Kidney (tissue), 14 donors: ENCODE results near the gene KIF26B. TPM values are rescaled to one million over a fixed set of nuclear protein-coding genes. Genes with fewer than 3 reads are reported as not detected.

ENCODE experiments used
- DNase-seq, 5 donors: peaks; one replicate each; pipeline ENCODE4 v3.0.0-alpha.2; 2013 to 2020
- FAIRE-seq: peaks from 2 replicates; lab custom pipeline; 2012; peaks lifted over from hg19 to GRCh38; lab: Jason Lieb, UNC
- H3K27ac ChIP-seq, 2 donors: one replicate each; pipeline ENCODE4 v1.7.0; 2013; ENCODE audit warnings: low read depth in 2 of 2, low read length in 2 of 2, inconsistent platforms in 1 of 2
- H3K27me3 ChIP-seq: one replicate; pipeline ENCODE4 v1.7.1; 2013; ENCODE audit warnings: low read length, inconsistent platforms; ENCODE audit not compliant: control insufficient read depth, insufficient read depth
- H3K36me3 ChIP-seq, 3 donors: one replicate each; pipeline versions ENCODE4 v1.7.0 to v1.7.1; 2013; ENCODE audit warnings: low read length in 3 of 3, control low read depth in 1 of 3, inconsistent platforms in 1 of 3; ENCODE audit not compliant: insufficient read depth in 3 of 3, control insufficient read depth in 2 of 3
- H3K4me1 ChIP-seq, 3 donors: one replicate each; pipeline versions ENCODE4 v1.7.0 to v1.7.1; 2013; ENCODE audit warnings: low read length in 3 of 3, inconsistent platforms in 1 of 3, low read depth in 1 of 3; ENCODE audit not compliant: control insufficient read depth in 2 of 3, insufficient read depth in 2 of 3
- H3K4me3 ChIP-seq, 3 donors: one replicate each; pipeline versions ENCODE4 v1.7.0 to v1.8.1; 2013; ENCODE audit warnings: low read length in 3 of 3, control low read depth in 1 of 3, inconsistent platforms in 1 of 3
- H3K9ac ChIP-seq, 3 donors: one replicate each; pipeline versions ENCODE4 v1.7.0 to v1.7.1; 2013; ENCODE audit warnings: low read length in 3 of 3, control low read depth in 1 of 3, inconsistent platforms in 1 of 3
- H3K9me3 ChIP-seq, 3 donors: one replicate each; pipeline versions ENCODE4 v1.7.0 to v1.7.1; 2013; ENCODE audit warnings: low read length in 3 of 3, control low read depth in 1 of 3, inconsistent platforms in 1 of 3; ENCODE audit not compliant: control insufficient read depth in 2 of 3, insufficient read depth in 1 of 3
- intact Hi-C: fragments of 100-400 bp; cut with DNase I; formaldehyde crosslinking; loops from one replicate; pipeline ENCODE4 v1.11.1; 2022
- polyA plus RNA-seq: library from polyadenylated mRNA; stranded (reverse); fragments of 350-450 nt; fragmentation: Illumina TruSeq; extraction: RNeasy Lipid Tissue Mini Kit (QIAGEN cat#74804); gene quantifications from one replicate; pipeline ENCODE4 v1.2.3, GENCODE V29; 2014; ENCODE audit warnings: low read depth, low replicate concordance; ENCODE audit not compliant: insufficient read depth
- total RNA-seq: library from RNA; stranded (reverse); fragmentation: NEBNext Ultra II Directional; extraction: Animal tissue kit (Norgen Biotek cat#: 25700); gene quantifications from one replicate; pipeline ENCODE4 v1.2.1, GENCODE V29; 2021
- TF ChIP-seq, protein P1 (sequence below): IDR thresholded peaks from 3 replicates; pipeline ENCODE4 v1.5.1; 2012; ENCODE audit warnings: mild to moderate bottlenecking, moderate library complexity, borderline replicate concordance; ENCODE audit not compliant: insufficient read depth; ENCODE audit errors: extremely low read depth
- donor health status: control.
- donor health status: control.
- donor health status: control.
- donor health status: control.
- donor health status: control.
- donor health status: DM: yes; HTN: yes; CAD: no.
- donor health status: Normal renal cell carcinoma (clear cell type).

The KIF26B gene
- total and polyA plus RNA-seq, 2 donors from 2014 or later = 0.52 to 10.7 TPM

DNA sequence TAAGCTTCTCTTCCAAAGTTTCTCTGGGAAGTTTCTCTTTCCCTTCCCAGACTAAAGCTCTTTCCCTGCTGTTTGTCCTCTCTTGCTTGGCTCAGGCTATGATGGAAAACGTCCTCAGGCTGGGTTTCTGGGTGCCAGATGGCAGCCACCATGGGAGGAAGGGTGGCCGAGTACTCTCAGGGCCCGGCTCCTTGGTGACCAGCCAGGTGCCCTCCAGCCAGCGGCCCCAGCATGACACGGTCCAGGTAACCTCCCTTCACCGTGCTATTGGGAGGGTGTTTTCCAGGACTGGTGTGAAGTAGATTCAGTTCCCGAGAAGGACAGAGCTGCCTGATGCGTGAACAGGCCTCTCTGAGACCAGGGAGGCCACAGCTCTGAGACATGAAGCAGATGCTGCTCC lies 60.3 kb downstream of the KIF26B start:
- intact Hi-C loops = no loop called here
- Histone ChIP-seq H3K9me3 (no peaks in the 10 kb centered on the region), H3K27ac (no peak overlapping the region), H3K4me1 (no peaks in the 10 kb centered on the region), H3K36me3 (no peaks in the 10 kb centered on the region), H3K4me3 (no peak overlapping the region), H3K27me3 (no peaks in the 10 kb centered on the region), H3K9ac (no peak overlapping the region)
- DNase-seq (peak in 1 of 5 donors; percentile 31), FAIRE-seq (no peak)
- TF ChIP-seq, protein P1, sequence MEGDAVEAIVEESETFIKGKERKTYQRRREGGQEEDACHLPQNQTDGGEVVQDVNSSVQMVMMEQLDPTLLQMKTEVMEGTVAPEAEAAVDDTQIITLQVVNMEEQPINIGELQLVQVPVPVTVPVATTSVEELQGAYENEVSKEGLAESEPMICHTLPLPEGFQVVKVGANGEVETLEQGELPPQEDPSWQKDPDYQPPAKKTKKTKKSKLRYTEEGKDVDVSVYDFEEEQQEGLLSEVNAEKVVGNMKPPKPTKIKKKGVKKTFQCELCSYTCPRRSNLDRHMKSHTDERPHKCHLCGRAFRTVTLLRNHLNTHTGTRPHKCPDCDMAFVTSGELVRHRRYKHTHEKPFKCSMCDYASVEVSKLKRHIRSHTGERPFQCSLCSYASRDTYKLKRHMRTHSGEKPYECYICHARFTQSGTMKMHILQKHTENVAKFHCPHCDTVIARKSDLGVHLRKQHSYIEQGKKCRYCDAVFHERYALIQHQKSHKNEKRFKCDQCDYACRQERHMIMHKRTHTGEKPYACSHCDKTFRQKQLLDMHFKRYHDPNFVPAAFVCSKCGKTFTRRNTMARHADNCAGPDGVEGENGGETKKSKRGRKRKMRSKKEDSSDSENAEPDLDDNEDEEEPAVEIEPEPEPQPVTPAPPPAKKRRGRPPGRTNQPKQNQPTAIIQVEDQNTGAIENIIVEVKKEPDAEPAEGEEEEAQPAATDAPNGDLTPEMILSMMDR = no peak

DNA sequence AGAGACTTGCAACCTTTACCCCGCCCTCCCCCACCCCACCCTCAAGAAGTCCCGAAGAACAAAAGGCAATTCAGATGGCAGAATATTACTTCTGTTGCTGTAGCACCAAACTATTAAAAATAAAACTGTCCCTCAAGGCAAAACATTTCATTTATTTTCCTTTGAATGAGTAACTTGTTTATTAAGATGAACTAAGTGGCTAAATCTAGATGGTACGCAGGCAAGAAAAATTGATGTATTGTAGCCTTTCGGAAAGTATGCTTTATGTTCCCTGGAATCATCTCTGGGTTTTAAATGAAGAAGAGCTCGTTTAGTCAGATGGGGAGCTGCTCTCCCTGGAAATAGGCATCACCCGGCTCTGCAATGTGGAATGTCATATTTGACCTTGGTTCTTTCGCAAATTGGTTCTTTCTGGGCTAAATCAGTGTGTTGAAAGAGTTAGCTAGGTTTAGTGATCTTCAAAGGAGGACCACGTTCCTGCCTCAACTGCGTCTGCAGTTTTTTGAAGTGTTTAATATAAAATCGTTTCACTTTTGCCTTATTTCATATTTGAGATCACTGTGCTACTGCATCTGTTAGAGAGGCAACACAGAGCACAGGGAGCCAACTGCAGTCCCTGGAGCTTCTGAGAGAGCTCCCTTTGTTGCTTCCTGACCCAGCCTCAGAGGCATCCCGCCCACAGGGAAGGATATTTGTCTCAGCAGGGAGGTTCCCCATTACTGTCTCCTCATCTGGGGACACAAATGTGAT lies 61.8 kb downstream of the KIF26B start:
- Histone ChIP-seq H3K9me3 (no peaks in the 10 kb centered on the region), H3K9ac (no peak overlapping the region), H3K4me3 (no peak overlapping the region), H3K27me3 (no peaks in the 10 kb centered on the region), H3K4me1 (no peaks in the 10 kb centered on the region), H3K36me3 (no peaks in the 10 kb centered on the region), H3K27ac (no peak overlapping the region)
- no peak for DNase-seq
- TF ChIP-seq, protein P1 = no peak
- intact Hi-C loops = no loop called here
- no peak for FAIRE-seq

DNA sequence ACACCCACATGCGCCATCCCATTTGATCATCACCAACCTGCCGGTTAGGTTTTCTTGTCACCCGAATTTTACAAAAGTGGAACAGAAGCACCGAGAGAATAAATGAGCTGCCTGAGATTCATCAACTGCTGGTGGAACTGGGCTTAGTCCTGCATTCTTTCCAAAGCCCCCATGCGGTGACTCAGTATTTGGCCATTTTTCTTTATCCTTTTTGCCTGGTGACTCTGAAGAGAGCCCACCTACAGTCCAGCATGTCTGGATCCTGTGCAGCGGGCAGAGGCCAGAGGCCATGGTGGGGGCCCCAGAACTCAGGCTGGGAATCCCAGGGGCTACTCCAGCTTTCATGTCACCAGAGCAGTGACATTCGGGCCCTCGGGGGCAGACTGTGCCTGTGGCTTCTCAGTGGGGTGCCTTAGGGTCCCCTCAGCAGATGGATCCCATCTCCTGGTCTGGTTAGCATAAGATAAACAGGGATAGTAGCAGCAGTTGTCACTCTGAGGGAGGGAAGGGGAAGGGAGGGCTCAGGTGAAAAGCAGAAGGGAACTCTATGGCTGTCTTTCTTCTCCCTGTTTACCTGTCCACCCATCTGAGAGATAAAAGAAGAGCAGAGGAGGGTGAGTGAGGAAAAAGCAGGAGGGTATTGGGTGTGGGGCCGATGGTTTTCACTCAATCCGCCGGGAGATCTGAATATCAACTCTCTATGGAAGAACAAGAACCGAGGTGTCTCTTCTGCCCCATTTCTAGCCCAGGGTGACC lies 63.2 kb downstream of the KIF26B start:
- Histone ChIP-seq H3K27me3 (no peaks in the 10 kb centered on the region), H3K4me3 (no peak overlapping the region), H3K9me3 (no peaks in the 10 kb centered on the region), H3K9ac (no peak overlapping the region), H3K4me1 (no peaks in the 10 kb centered on the region), H3K36me3 (no peaks in the 10 kb centered on the region), H3K27ac (no peak overlapping the region)
- DNase-seq = no peak
- TF ChIP-seq, protein P1 = no peak
- FAIRE-seq = no peak
- intact Hi-C loops = no loop called here
